ENCODE measurements around the gene VSIG10. TPM values are rescaled to one million over a fixed set of nuclear protein-coding genes. Genes with fewer than 3 reads are reported as not detected.
A peak's percentile ranks its signal among the peaks of the same experiment; 100 is the strongest.
"Not testable (repeated sequence)": the region's sequence is repeated elsewhere in the genome, so short reads cannot be mapped to it uniquely, and the experiment has no call there.

Gene VSIG10, protein sequence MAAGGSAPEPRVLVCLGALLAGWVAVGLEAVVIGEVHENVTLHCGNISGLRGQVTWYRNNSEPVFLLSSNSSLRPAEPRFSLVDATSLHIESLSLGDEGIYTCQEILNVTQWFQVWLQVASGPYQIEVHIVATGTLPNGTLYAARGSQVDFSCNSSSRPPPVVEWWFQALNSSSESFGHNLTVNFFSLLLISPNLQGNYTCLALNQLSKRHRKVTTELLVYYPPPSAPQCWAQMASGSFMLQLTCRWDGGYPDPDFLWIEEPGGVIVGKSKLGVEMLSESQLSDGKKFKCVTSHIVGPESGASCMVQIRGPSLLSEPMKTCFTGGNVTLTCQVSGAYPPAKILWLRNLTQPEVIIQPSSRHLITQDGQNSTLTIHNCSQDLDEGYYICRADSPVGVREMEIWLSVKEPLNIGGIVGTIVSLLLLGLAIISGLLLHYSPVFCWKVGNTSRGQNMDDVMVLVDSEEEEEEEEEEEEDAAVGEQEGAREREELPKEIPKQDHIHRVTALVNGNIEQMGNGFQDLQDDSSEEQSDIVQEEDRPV
- 22.4 TPM for total RNA-seq
- long read RNA-seq, transcript VSIG10-209 (2 exons, 730 nt) = major isoform, 10 of 19 reads
- long read RNA-seq, partial matches to known transcripts = 0 of 19 reads
- long read RNA-seq, other reads (novel, unspliced or antisense) = 9 of 19 reads

DNA sequence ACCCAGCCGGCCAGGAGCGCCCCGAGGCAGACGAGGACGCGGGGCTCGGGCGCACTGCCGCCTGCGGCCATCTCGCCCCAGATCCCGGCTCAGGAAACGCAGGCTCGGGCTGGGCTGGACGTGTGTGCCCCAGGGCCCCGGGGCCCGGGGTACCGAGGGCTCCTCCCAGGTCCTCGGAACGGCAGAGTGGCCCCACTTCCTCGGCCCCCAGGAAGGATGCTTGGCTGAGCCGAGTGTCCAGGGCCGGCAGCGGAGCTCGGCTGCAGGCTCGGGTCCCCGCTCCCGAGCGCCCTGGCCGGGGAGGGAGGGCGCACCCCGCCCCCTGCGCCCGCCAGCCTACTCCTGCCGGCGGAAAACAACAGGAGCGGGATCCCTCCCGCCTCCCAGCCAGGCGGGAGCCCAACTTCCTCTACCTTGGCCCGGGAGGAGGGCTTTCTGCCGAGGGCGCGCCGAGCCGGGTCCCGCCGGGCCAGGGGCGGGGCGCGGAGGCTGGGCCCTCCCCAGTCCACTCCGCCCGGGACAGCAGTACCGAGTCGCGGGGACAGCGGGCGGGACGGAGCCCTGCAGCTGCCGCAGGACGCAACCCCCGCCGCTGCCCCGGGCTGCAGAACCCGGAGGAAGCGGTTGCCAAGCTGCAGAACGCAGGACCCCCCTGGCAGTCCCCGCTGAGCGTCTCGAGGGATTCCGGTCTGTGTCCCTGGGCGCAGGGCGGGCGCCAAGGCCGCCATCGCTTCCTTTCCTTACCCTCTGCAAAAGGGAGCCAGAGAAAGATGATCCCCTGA lies at the start of gene VSIG10:
VSIG10 (minus strand) TSS at position 411 of the 782 bp plus-strand sequence; CDS start at position 71, 340 bp downstream.
- peak; percentile 92 for DNase-seq (ENCODE audit: low spot score)

DNA sequence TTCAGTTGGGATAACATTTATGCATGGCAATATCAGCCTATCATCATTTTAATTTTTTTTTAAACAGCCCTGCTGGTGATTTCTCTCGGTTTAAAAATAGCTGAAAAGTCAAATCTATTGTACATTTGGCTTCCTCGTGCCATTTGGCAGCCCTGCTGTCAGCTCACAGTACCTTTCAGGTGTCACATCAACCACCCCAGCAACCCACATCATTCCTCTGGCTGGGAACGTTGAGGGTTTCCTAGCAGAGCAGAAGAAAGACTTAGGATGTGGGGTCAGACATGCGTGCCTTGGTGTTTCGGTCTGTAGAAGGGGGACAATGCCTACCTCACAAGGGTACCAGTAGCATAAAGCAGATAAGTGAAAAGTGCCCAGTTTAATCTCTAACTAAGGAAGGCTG lies 47.9 kb upstream of the VSIG10 start:
- peak; percentile 57 for DNase-seq (ENCODE audit: low spot score)

DNA sequence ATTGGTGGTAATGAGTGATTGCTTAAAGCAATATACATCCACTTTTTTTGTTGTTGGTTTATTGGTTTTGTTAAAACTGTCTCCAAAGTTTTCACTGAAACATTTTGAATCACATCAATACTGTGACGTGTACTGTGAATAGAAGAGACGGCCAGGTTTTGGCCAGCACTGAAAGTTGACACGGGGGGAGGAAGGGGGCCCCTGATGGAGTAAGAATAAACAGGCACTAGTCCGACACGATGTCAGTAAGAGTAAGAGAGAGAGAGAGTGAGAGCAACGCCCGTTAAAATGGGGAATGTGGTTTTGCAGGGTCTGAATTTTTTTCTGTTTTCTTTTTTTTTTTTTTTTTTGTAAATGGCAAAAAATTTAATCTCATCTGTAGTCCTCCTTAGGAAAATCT lies 46.8 kb upstream of the VSIG10 start:
- peak; percentile 20 for DNase-seq (ENCODE audit: low spot score)

DNA sequence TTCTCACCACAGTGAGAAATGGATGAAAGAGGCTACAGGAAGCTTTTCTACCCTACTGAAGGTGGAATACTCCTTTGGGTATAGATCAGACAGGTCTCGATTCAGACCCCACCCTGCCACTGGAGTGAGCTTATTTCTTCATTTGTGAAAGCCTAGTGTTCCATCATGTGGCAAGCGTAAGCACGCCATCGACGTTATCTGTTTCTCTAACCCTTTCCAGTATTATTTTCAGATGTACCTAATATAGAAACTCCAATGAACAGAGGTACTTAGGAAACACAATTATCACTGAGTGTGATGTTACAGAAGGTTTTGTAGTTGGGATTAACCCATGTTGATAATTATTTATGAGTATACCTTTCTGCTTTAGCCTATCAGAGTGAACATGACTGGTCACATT lies 44.5 kb upstream of the VSIG10 start:
- peak; percentile 39 for DNase-seq (ENCODE audit: low spot score)

DNA sequence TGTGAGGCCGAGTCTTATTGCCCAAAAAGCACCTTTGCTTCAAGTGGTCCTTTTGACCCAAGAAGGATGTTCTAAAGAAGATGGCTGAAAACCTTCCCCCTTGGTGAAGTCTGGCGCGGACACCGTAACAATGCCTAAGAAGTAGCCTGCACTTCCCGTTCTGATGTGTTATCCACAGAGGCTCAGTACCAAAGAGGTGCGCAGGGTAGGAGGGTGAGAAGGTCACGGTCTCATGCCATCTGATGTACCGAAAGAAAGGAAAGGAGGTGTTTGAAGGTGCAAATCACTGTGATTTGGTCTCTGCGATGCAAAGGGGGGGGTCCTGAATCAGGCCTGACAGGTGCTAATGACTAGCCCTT lies 42.0 kb upstream of the VSIG10 start:
- DNase-seq (ENCODE audit: low spot score) = peak; percentile 33

DNA sequence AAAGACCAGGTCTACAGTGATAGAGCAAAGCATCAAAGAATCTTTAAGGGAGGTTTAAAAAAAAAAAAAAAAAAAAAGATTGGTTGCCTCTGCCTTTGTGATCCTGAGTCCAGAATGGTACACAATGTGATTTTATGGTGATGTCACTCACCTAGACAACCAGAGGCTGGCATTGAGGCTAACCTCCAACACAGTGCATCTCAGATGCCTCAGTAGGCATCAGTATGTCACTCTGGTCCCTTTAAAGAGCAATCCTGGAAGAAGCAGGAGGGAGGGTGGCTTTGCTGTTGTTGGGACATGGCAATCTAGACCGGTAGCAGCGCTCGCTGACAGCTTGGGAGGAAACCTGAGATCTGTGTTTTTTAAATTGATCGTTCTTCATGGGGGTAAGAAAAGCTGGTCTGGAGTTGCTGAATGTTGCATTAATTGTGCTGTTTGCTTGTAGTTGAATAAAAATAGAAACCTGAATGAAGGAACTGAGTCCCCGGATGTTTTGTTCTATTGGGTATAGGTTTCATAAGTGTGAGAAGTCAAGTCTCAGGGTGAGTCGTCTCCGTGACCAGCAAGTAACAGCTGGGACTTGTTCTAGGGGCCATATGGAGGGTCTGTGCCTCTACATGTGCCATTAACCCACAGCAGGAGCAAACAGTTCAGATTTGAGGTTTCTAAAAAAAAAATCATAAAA lies 41.4 kb upstream of the VSIG10 start:
- DNase-seq (ENCODE audit: low spot score) = peak; percentile 22

DNA sequence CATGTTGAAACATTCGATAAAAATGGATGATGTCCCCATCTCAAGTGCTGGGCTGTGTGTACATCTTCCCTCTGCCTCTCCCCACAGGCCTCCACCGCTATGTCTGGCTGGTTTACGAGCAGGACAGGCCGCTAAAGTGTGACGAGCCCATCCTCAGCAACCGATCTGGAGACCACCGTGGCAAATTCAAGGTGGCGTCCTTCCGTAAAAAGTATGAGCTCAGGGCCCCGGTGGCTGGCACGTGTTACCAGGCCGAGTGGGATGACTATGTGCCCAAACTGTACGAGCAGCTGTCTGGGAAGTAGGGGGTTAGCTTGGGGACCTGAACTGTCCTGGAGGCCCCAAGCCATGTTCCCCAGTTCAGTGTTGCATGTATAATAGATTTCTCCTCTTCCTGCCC lies 40.7 kb upstream of the VSIG10 start:
- DNase-seq (ENCODE audit: low spot score) = peak; percentile 73

DNA sequence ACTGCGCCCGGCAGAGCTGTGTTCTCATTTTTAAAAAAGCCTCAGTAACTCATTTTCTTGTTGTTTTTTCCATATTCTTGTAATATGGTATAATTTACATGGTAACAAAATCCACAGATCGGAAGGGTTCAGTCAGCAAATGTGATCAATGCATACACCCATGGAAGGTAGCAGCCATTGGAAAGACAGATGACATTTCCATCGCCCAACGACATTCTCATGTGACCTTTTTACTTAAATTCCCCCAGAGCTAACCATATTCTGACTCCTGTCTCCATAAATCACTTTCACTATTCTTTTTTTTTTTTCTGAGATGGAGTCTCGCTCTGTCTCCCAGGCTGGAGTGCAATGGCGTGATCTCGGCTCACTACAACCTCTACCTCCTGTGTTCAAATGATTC lies 37.0 kb upstream of the VSIG10 start:
- no peak for DNase-seq (ENCODE audit: low spot score)

DNA sequence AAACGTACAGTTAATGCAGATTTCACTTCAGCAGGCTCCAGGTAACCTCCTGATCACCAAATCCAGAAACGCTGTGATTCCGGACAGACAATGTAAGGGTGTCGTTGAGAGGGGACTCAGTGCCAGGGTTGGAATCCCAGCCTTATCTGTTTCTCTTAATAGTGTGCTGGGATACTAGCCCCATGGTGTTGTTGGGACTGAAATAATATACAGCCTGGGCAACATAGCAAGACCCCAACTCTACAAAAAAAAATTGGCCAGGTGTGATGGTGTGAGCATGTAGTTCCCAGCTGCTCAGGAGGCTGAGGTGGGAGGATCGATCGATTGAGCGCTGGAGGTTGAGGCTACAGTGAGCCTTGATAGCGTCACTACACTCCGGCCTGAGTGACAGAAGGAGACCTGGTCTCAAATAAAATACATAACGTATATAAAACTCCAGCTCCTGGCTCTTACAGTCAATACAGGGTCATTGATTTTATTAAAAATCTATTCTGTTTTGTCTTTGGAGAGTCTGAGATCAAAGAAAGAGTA lies 33.4 kb upstream of the VSIG10 start:
- DNase-seq (ENCODE audit: low spot score) = peak; percentile 12

DNA sequence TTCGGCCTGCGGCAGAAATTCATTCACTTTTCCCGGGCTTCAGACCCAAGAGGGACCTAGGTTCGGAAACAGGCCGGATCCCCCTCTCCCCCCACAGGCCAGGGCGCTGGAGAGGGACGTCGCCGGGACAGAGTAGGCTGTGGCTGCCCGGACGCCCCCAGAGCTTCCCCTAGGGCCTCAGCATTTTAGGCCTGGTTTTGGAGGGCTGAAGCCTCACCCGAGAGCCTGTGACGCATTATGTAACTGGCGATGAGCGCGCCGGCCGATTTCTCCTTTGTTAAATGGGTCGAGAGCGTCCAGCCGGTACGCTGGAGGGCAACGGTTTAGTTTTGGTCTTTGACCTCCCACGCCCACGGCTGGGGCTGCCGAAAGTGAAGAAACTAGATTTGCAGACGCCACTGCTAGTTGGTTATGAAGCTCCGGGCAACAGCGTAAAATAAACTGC lies 32.8 kb upstream of the VSIG10 start:
- peak; percentile 89 for DNase-seq (ENCODE audit: low spot score)

DNA sequence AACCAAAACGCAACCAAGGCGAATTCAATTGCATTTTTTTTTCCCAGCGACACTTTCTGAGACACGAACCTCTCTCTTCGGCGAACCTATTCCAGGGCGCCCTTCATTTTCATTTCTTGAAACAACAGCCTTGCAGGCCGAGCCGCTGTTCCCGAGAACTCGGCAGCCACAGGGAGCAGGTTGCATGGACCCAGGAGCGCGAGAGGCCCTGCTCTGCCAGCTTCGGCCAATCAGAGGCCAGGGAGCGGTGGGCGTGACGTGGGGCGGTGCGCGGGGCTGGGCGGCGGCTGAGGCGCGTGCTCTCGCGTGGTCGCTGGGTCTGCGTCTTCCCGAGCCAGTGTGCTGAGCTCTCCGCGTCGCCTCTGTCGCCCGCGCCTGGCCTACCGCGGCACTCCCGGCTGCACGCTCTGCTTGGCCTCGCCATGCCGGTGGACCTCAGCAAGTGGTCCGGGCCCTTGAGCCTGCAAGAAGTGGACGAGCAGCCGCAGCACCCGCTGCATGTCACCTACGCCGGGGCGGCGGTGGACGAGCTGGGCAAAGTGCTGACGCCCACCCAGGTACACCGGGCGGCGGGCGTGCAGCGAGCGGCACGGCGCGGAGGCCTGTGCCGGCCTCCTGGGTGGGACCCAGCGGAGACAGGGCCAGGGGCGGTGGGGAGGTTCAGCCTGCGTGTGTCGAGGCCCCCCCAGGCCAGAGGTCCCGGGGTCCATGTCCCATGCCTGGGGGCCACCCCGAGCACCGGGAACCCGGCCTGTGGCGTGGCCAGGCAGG lies 32.2 kb upstream of the VSIG10 start, which contains the start of gene PEBP1:
PEBP1 (plus strand) TSS at position 337 of the 771 bp plus-strand sequence; CDS start at position 423, 86 bp downstream.
- DNase-seq (ENCODE audit: low spot score) = peak; percentile 98

DNA sequence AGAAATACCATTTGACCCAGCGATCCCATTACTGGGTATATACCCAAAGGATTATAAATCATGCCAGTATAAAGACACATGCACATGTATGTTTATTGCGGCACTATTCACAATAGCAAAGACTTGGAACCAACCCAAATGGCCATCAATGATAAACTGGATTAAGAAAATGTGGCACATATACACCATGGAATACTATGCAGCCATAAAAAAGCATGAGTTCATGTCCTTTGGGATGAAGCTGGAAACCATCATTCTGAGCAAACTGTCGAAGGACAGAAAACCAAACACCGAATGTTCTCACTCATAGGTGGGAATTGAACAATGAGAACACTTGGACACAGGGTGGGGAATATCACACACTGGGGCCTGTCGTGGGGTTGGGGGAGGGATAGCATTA lies 25.6 kb upstream of the VSIG10 start:
- DNase-seq (ENCODE audit: low spot score) = not testable (repeated sequence)

DNA sequence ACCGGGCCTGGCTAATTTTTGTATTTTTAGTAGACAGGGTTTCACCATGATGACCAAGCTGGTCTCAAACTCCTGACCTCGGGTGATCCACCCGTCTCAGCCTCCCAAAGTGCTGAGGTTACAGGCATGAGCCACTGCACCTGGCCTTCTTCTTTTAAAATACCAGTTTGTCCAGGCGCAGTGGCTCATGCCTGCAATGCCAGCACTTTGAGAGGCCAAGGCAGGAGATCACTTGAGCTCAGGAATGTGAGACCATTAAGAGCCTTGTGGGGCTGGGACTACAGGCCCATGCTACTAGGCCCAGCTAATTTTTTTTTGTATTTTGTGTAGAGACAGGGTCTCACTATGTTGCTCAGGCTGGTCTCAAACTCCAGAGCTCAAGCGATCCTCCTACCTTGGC lies 24.1 kb upstream of the VSIG10 start:
- DNase-seq (ENCODE audit: low spot score) = no peak

DNA sequence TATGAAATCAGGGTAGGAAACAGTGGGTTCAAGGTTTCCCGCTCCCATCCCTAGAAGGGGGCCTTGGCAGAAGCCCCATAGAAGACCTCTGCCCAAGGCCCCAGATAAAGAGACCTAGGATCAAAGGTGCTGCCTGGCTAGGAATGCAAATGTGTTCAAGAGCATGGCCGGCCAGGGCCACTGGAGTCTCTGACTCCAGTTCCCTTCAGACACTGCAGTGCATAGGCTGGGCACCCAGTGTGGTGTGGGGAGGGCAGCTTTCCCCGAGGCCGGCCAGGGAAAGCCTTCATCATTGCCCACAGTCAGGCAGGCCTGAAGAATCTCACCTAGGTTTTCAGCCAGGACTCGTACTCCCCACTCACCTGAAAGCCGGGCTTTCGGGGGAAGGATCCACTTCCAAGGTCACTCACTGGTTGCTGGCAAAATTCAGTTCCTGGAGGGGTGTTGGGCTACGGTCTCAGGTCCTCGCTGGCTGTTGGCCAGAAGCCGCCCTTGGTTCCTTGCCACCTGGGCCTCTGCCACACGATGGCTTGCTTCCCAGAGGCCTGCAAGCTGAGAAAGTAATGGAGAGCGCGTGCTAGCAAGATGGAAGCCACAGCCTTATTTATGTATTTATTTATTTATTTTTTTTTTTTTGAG lies 22.4 kb upstream of the VSIG10 start:
- DNase-seq (ENCODE audit: low spot score) = no peak

DNA sequence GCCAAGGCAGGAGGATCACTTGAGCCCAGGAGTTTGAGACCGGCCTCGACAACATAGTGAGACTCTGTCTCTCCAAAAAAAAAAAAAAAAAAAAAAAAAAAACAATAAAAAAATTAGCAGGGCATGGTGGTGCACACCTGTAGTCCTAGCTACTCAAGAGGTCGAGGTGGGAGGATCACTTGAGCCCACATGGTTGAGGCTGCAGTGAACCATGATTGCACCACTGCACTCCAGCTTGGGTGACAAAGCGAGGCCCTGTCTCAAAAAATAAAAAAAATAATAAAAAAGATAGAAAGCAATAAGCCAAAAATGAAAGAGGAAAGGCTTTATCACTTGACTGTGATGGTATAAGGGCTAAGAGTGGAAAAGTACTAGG lies 21.9 kb upstream of the VSIG10 start:
- DNase-seq (ENCODE audit: low spot score) = no peak

DNA sequence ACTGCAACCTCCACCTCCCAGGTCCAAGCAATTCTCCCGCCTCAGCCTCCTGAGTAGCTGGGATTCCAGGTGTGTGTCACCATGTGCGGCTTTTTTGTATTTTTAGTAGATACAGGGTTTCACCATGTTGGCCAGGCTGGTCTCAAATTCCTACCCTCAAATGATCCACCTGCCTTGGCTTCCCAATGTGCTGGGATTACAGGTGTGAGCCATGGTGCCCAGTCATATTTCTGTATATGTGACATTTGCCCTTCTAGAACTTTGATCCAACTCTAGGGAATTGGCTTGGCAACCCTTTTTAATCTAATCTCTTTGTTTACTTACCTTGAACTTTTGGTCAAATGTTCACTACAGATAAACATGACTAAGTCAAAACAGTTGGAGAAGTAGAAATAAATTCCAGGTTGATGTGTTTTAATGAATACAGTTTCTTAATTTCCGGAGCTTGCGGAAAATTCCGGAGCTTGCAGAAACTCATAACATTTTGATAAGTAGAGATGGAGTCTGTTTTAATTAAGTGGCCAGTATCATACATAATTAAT lies 20.6 kb upstream of the VSIG10 start:
- no peak for DNase-seq (ENCODE audit: low spot score)

DNA sequence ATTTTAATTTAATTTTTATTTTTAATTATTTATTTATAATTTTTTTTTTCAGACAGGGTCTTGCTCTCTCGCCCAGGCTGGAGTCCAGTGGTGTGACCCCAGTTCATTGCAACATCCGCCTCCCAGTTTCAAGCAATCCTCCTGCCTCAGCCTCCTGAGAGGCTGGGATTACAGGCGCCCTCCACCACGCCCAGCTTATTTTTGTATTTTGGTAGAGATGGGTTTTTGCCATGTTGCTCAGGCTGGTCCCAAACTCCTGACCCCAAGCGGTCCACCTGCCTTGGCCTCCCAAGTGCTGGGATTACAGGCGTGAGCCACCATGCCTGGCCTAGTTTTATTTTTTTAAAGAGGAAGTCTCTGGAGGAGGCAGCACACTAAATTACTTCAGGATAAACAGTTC lies 18.5 kb upstream of the VSIG10 start:
- DNase-seq (ENCODE audit: low spot score) = no peak

DNA sequence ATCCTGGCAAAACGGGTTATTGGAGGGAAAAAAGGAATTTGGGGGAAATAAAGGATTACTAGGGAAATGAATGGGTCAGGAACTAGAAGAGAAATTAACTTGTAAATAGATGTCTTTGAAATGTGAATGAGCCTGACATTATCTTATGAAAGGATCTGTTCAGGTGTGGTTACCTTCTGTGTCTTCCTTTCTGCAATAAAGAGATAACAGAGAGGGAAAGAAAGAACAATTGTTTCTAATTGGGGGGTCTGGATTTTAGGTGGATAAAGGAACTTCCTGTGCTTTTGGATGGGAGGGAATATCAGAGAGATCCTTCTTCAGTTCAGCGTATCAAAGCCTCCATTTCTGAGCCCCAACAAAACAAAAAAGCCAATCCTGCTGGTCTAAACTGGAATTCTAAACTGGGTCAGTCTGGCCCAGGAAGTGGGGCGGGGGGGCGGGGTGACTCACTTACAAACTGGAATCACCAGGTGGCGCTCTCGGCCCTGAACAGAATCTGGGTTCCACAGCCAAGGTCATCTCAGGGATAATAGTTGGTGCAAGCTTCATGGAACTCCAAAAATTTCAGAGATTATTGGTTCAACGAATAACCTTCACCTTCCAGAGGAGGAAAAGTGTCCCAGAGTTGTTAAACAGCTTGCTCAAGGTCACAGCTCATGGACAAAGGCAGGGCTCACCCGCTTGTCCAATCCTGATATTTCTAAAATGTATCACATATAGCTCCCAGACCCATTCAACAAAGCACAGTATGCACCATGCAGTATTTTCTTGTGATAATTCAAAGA lies 17.0 kb upstream of the VSIG10 start:
- no peak for DNase-seq (ENCODE audit: low spot score)

DNA sequence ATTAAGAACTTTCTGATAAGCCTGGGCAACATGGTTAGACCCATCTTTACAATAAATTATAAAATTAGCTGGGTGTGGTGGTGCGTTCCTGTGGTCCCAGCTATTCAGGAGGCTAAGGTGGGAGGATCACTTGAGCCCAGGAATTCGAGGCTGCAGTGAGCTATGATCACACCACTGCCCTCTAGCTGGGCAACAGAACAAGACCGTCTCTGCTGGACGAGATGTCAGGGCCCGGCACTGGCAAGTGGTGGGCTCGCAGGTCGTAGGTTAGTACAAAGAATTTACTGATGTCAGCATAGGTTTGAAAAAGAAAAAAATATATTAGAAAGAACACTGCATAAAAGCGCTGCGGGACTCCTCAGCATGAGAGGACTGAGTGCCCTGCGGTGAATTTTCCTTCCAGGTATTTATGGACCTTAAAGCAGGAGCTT lies 15.7 kb upstream of the VSIG10 start:
- DNase-seq (ENCODE audit: low spot score) = no peak

Data from mesenteric fat pad (tissue), 1 donor.